Memory B cell (primary cell): ENCODE data around the gene HPCA.

Source experiments
- ATAC-seq: fragments of 150-1000 bp; cut with Tn5 transposase; 2 replicates; pipeline ENCODE4 v1.10.0; 2021; ENCODE audit warnings: low read depth, mild to moderate bottlenecking, moderate library complexity
- DNase-seq, 2 donors: peaks; one replicate each; pipeline ENCODE4 v3.0.0; 2022; ENCODE audit warnings: low spot score in 2 of 2
- H3K27ac Mint-ChIP-seq: one replicate; pipeline ENCODE4 v1.8.0; 2022; ENCODE audit warnings: mild to moderate bottlenecking, moderate library complexity, mixed read lengths
- H3K27me3 Mint-ChIP-seq: one replicate; pipeline ENCODE4 v1.8.0; 2022; ENCODE audit warnings: mixed read lengths
- H3K36me3 Mint-ChIP-seq: one replicate; pipeline ENCODE4 v1.8.0; 2022; ENCODE audit warnings: mild to moderate bottlenecking, mixed read lengths
- H3K4me1 Mint-ChIP-seq: one replicate; pipeline ENCODE4 v1.8.0; 2022; ENCODE audit warnings: mixed read lengths
- H3K4me3 Mint-ChIP-seq: one replicate; pipeline ENCODE4 v1.8.0; 2022; ENCODE audit warnings: mild to moderate bottlenecking, moderate library complexity, mixed read lengths
- H3K9me3 Mint-ChIP-seq: one replicate; pipeline ENCODE4 v1.8.0; 2022; ENCODE audit warnings: mixed read lengths

The HPCA gene

DNA sequence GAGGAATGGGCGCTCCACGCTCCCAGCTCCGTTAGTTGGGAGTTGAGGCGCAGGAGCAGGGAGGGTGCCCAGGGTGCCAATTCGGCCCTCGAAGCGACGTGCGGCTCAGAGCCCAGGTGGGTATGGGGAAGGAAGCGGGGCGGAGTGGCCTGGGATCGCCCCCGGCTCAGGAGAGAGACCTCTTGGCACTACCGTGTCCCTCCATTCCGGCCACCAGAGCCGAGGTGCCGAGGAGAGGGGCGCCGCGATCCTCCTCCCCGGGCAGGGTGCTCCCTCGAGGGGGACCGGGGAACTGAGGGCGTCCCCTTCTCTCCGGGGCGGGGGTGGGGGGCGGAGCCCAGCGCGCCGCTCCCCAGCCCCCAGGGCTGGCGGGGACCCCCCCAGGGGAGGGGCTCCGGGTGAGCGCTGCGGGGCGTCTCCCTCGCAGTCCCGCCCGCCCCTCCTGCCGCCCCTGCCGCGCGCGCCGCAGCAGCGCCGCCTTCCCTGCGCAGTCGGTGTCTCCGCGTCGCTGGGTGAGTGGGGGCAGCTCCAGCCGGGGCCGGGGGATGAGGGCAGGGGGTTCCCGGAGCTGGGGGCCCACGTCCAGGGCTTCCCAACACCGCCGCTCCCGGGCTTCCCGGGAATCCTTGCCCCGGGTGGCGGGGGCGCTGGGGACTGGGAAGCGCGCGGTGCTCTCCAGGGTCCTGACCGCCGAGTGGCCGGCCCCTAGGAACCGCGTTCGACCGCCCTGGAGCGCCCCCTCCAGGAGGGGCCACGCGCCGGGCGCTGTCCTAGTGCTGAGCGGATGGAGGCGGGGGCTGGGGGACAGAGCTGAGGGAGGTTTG, at the start of gene HPCA:
Gene HPCA (plus strand): TSS at position 488 of the 824 bp plus-strand sequence. CDS start 2,408 bp downstream, outside the sequence.
- Mint-ChIP-seq H3K4me3 (peak within 1 kb of the TSS; percentile 18), H3K4me1 (peaks cover 16% of the 10 kb centered on the region), H3K9me3 (no peaks in the 10 kb centered on the region), H3K27me3 (peaks cover 47% of the 10 kb centered on the region), H3K27ac (no peak within 1 kb of the TSS), H3K36me3 (peaks cover 2% of the 10 kb centered on the region)
- ATAC-seq (peak; percentile 77), DNase-seq (peak; percentile 28 to 43)

DNA sequence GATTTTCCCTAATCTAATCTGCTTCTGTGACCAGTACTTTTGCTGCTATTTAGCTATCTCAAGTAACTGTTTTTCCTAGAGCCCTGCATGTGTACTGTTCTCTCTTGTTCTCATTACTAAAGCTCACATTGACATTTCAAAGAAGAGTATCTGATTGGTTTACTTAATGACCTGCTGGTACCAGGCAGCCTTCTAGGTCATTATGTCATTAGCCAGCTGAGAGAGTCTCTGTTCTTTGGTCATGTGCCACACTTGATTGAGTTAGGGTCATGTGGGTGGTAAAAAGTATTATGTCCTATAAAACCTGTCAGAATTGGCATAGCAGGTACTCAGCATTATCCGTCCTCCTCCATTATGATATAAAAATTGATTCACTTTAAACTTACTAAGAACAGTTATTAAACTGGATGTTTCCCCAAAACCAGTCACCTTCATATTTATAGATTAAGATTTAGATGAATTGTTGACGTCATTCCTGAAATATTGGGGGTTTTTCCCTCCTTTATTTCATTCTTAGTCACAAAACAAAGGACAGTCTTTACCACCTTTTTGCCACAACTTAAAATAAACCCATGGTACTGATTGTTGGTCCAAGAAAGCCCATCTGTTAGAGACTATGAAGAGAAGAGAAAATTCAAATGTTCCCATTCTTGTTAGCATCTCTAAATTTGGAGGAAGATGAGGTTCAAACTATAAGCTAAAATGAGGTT, 37.8 kb upstream of the HPCA start:
- Mint-ChIP-seq H3K27ac (no peak overlapping the region), H3K4me1 (no peaks in the 10 kb centered on the region), H3K27me3 (no peaks in the 10 kb centered on the region), H3K9me3 (no peaks in the 10 kb centered on the region), H3K36me3 (peaks cover 20% of the 10 kb centered on the region), H3K4me3 (no peak overlapping the region)
- no peak for DNase-seq
- no peak for ATAC-seq

DNA sequence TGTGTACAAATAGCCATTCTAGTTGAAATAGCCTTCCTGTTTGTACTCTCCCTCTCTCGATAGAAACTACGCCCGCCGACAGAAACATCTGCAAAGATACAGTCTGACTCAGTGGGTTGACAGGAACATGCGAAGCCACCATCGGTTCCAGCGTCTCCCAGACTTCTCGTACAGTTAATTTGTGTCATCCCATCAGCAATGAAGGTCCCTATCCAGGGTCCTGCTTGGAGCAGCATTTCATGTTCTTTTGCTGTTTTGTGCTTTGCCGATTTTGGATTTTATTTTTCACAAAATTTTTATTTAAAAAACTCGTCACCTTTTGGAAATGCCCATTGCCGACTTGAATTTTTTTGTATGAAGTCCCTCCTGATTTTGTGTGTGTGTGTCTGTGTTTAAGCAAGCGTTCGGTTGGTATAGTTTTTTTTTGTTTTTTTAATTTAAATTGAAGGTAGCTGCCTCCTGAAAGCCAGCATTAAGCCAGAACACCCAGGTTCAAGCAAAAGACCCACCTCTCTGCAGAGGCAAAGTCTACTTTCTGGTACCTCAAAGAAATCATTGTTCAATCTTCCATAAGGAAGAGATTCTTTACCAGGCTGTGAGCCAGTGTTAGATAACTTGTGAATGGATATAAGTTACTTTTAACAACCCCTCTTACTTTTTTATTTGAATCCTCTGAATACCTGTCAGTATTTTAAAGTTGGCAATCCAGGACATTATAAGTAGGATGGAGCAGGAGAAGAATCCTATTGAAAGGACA, 30.3 kb upstream of the HPCA start:
- ATAC-seq (no peak), DNase-seq (no peak)
- Mint-ChIP-seq H3K9me3 (no peaks in the 10 kb centered on the region), H3K27ac (no peak overlapping the region), H3K27me3 (no peaks in the 10 kb centered on the region), H3K36me3 (peaks cover 26% of the 10 kb centered on the region), H3K4me3 (no peak overlapping the region), H3K4me1 (no peaks in the 10 kb centered on the region)

DNA sequence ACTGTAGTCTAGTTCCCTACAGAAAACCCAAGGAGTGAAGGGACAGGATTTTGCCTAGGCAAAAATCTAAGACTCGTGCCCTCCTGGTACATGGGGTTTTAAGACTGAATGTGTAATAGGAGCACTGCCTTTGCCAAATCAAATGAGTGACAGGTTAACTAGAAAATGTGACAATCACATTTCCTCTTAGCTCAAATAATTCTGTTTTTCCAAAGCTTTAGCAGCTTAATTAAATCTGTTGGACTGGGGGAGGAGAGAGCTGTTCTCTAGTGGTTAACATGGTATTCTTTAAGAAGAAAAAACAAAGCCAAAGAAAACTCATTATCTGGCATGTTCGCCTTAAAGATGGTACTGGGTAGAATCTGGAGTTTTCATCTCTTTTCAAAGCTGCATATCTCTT, 28.2 kb upstream of the HPCA start:
- no peak overlapping the region for H3K4me3 Mint-ChIP-seq
- H3K4me1 Mint-ChIP-seq, result no peaks in the 10 kb centered on the region
- no peak for ATAC-seq
- DNase-seq, result no peak
- H3K9me3 Mint-ChIP-seq, result no peaks in the 10 kb centered on the region
- H3K36me3 Mint-ChIP-seq, result peaks cover 30% of the 10 kb centered on the region
- H3K27ac Mint-ChIP-seq, result no peak overlapping the region
- no peaks in the 10 kb centered on the region for H3K27me3 Mint-ChIP-seq

DNA sequence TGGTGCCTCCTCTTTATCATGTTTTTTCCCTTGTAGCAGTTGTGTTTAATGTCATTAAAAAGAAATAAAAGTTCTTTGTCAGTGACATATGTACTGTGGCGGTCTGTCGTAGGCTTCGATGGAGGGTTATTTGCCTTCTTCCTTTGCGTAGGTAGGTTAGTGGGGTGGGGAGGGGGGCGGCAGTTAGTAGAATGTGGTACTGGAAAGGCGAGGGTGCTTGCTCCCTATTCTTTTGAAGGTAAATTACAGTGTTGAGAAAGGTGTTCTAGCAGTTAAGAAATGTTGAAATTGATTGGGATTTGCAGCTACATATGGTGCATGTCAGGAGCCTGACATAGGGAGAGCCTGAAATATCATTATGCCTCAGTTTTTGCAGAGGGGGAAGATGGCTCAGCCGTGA, 27.5 kb upstream of the HPCA start:
- no peak overlapping the region for H3K27ac Mint-ChIP-seq
- DNase-seq, result no peak
- peaks cover 30% of the 10 kb centered on the region for H3K36me3 Mint-ChIP-seq
- no peaks in the 10 kb centered on the region for H3K27me3 Mint-ChIP-seq
- no peaks in the 10 kb centered on the region for H3K9me3 Mint-ChIP-seq
- H3K4me1 Mint-ChIP-seq, result no peaks in the 10 kb centered on the region
- H3K4me3 Mint-ChIP-seq, result no peak overlapping the region
- ATAC-seq, result no peak

DNA sequence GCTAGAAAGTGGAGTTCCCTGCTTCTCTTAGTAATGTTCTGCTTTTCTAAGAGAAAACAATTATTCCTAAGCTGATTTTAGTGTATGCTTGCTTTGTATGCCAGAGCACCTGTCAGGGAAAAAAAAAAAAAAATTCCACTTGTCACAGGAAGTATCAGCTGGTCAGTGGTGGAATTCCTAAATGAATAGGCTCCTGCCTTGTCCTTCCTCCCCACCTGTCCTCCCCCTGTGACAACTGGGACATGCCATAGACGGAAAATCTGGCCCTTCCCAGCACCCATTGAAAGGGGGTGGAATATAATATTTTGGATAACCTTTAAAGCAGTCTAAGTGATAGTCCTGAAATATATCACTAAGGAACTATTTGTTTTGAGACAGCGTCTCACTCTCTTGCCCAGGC, 26.4 kb upstream of the HPCA start:
- Mint-ChIP-seq H3K36me3 (peaks cover 27% of the 10 kb centered on the region), H3K27me3 (no peaks in the 10 kb centered on the region), H3K4me1 (no peaks in the 10 kb centered on the region), H3K9me3 (no peaks in the 10 kb centered on the region), H3K27ac (no peak overlapping the region), H3K4me3 (no peak overlapping the region)
- DNase-seq (no peak), ATAC-seq (no peak)

DNA sequence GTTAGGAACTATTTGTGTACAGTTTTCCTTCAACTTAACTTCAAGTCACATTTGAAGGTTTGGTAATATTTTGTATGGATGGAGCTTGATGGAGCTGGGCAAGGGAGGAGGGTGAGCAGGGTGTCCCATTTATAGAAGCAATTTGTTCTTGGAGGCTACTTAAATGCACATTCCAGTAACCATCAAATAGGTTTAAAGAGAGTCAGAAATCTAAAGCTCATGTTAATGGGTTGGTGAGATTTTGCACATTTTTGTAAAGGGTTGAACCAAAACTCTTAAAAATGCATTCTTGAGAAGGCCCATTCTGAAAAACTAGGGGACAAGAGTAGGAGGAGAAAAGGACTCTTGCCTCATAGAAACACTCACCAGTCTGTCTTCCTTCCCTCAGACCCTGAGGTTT, 25.7 kb upstream of the HPCA start:
- no peaks in the 10 kb centered on the region for H3K9me3 Mint-ChIP-seq
- peaks cover 28% of the 10 kb centered on the region for H3K36me3 Mint-ChIP-seq
- H3K27me3 Mint-ChIP-seq, result no peaks in the 10 kb centered on the region
- no peak overlapping the region for H3K4me3 Mint-ChIP-seq
- H3K27ac Mint-ChIP-seq, result no peak overlapping the region
- ATAC-seq (no peak), DNase-seq (no peak)
- no peaks in the 10 kb centered on the region for H3K4me1 Mint-ChIP-seq

DNA sequence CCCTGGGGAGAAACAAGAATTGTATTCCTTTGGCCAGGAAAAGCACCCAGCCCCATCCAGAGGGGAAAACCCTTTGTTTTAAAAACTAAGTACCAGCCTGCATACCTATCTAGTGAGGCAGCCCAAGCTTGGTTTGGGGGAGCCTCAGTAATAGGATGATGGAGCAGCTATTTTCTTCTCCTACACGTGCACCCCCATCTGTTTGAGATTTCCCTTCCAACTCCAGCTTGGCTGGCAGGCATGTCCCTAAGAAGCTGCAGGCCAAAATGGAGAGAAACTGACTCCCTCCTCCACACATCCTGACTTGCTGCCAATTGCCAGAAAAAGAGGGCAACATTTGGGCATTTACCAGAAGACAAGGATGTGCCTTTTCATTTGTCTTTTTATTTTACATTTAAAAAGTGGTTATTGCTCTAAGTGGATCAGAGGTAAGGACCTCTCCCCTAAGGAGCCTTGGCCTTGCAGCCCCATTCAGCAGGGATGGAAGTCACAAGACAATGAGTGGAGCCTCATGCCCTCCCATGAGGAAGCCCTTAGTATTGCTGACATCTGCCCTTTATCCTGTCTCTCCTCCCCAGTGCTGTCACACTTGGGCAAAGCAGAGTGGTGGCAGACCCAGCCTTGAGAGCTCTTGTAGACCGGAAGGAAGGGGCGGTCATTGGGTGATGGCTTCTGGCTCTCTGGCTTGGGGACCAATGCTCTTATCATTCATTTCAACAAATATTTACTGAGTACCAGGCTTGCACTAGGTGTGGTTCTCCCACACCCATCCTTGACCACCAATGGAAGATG, 24.2 kb upstream of the HPCA start:
- Mint-ChIP-seq H3K4me3 (no peak overlapping the region), H3K36me3 (peaks cover 31% of the 10 kb centered on the region), H3K4me1 (no peaks in the 10 kb centered on the region), H3K27ac (peak overlapping the region; percentile 17), H3K9me3 (no peaks in the 10 kb centered on the region), H3K27me3 (no peaks in the 10 kb centered on the region)
- no peak for ATAC-seq
- no peak for DNase-seq

DNA sequence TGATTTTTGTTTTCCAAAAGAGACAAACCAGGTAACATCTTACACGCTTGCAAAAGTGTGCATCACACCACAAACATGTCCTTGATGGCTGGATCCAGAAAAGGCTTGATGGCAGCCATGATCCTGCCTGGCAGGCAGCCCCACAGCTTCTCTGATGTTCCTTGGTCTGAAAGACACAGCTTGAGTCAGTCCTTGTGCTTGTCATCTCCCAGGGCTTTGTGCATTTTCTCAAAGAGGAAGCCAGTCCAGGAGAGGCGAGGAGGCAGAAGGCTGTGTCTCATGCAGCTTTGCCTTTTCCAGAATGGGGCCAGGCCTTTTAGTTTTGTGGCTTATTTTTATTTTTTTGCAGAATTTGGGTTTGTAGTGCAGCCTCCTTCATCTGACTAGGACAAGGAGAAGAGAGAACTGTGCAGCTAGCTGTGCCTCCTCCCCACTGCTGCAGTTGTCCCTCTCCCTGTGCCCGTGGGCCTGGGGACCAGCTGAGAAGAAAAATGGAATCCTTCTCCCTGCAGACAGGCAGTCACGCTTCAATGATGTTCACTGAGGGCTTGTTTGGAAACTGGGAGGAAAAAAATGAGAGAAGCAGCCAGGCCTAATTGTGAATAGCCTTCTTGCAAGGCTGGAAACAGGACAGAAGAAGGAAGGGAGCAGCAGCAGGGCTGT, 22.9 kb upstream of the HPCA start:
- Mint-ChIP-seq H3K36me3 (peaks cover 29% of the 10 kb centered on the region), H3K4me1 (no peaks in the 10 kb centered on the region), H3K9me3 (no peaks in the 10 kb centered on the region), H3K4me3 (no peak overlapping the region), H3K27ac (no peak overlapping the region), H3K27me3 (no peaks in the 10 kb centered on the region)
- no peak for DNase-seq
- ATAC-seq, result no peak

DNA sequence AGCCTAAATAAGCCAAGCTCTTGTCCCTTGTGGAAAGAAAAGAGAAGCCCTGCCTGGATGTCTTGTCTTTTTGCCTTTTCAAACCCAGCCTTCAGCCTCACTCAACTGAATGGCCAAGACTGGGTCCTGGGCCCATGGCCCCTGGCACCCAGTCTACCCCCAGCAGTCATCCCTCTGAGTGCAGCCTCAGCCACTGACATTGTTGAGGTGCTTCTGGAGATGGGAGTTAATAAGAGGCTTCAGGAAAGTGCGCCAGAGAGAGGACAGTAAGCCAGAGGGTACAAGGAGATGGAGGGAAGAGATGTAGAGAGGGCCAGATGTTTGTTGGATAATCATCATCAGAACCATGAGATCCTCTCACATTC, 22.4 kb upstream of the HPCA start:
- DNase-seq (no peak), ATAC-seq (no peak)
- H3K4me1 Mint-ChIP-seq, result no peaks in the 10 kb centered on the region
- H3K36me3 Mint-ChIP-seq, result peaks cover 32% of the 10 kb centered on the region
- no peaks in the 10 kb centered on the region for H3K9me3 Mint-ChIP-seq
- no peak overlapping the region for H3K4me3 Mint-ChIP-seq
- peaks cover 2% of the 10 kb centered on the region for H3K27me3 Mint-ChIP-seq
- no peak overlapping the region for H3K27ac Mint-ChIP-seq

DNA sequence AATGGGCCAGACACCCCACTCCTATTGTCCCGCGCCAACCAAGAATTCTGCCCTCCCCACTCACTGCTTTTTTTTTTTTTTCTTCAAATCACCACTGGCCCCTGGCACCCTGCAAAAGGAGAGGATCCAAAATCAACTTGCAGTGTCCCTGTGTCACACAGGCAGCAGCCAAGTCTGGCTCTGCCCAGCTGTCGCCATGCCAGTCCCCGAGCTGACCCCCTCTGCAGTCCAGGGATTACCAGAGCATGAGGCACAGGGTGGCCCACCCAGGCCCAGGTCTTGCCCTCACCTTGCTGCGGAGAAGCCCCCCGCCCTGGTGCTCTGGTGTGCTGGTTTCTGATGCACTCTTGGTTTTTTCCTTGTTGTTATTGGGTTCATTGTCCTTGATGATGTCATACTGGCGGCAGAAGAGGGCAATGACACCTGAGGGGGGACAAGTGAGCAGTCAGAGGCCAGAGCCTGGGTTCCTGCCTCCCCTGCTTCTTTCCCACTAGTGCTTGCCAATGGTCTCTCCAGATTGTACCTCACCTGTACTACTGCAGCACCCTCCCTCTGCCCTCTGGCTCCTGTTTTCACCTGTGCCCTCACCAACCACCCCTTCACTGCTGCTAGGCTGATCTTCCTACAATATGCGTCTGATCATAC, 21.8 kb upstream of the HPCA start:
- peaks cover 6% of the 10 kb centered on the region for H3K27me3 Mint-ChIP-seq
- H3K4me3 Mint-ChIP-seq, result no peak overlapping the region
- DNase-seq (no peak), ATAC-seq (no peak)
- H3K27ac Mint-ChIP-seq, result no peak overlapping the region
- no peaks in the 10 kb centered on the region for H3K4me1 Mint-ChIP-seq
- no peaks in the 10 kb centered on the region for H3K9me3 Mint-ChIP-seq
- H3K36me3 Mint-ChIP-seq, result peaks cover 31% of the 10 kb centered on the region

DNA sequence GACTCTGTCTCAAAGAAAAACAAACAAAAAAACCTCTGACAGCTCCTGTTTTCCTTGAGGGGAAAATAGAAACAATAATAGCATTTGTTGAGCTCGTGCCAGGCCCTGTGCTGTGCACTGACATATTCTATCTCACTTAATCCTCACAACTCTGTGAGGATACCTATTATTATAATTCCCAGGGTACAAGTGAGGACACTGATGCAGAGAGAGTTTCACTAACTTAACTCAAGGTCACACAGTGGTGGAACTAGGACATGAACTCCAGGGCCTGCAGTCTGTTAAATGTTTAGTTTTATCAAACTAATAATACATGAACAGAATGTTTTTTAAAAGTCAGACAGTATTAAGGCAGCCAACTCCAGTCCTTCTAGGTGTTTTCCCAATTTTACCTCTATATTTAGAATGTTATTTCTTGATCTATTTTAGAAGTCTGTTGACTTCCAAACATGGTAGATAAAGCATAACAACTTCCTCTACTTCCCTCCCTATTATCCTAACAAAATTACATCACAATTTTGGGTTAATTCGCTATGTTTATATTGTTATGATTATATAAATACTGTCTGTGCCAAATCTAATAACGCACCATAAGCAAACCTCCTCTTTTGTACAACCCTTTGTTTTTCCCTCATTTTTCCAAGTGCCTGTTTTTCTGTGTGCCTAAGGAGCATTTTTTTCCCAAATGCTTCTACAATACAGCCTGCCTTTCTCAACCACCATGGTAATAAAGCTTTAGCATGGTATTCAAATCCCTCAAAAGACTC, 20.5 kb upstream of the HPCA start:
- Mint-ChIP-seq H3K36me3 (peaks cover 31% of the 10 kb centered on the region), H3K27me3 (peaks cover 14% of the 10 kb centered on the region), H3K27ac (peak overlapping the region; percentile 3), H3K9me3 (no peaks in the 10 kb centered on the region), H3K4me1 (peaks cover 6% of the 10 kb centered on the region), H3K4me3 (no peak overlapping the region)
- no peak for ATAC-seq
- no peak for DNase-seq
